ENCODE data around the gene LAPTM4A.

The LAPTM4A gene

DNA sequence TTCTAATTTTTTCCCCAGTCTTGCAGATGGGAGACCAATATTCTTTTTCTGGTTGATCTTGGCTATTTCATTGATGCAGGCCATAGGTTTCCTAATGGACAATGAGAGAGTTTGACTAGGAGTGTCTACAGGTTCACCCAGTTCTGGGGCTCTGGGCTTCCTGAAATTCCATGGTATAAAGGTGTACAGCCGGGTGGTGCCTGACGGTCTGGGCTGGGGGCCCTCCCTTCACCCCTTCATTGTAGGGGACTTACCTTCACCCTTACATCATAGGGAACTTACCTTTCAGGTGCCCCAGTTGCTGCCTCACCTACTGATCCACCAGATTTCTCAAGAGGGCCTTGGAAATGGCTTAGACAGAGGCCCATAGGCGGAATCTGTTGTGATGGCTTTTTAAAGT, 13.0 kb upstream of the LAPTM4A start:
- TF ChIP-seq, protein P1, sequence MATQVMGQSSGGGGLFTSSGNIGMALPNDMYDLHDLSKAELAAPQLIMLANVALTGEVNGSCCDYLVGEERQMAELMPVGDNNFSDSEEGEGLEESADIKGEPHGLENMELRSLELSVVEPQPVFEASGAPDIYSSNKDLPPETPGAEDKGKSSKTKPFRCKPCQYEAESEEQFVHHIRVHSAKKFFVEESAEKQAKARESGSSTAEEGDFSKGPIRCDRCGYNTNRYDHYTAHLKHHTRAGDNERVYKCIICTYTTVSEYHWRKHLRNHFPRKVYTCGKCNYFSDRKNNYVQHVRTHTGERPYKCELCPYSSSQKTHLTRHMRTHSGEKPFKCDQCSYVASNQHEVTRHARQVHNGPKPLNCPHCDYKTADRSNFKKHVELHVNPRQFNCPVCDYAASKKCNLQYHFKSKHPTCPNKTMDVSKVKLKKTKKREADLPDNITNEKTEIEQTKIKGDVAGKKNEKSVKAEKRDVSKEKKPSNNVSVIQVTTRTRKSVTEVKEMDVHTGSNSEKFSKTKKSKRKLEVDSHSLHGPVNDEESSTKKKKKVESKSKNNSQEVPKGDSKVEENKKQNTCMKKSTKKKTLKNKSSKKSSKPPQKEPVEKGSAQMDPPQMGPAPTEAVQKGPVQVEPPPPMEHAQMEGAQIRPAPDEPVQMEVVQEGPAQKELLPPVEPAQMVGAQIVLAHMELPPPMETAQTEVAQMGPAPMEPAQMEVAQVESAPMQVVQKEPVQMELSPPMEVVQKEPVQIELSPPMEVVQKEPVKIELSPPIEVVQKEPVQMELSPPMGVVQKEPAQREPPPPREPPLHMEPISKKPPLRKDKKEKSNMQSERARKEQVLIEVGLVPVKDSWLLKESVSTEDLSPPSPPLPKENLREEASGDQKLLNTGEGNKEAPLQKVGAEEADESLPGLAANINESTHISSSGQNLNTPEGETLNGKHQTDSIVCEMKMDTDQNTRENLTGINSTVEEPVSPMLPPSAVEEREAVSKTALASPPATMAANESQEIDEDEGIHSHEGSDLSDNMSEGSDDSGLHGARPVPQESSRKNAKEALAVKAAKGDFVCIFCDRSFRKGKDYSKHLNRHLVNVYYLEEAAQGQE (IDR thresholded peaks at IDR 0.05; ENCODE audit: low read depth): no peak
- no peak for TF ChIP-seq EGR1 (IDR thresholded peaks at IDR 0.05)
- TF ChIP-seq CREB1 (IDR thresholded peaks at IDR 0.05; ENCODE audit: low read depth): no peak
- no peak for TF ChIP-seq RAD21 (IDR thresholded peaks at IDR 0.05; ENCODE audit: low read depth)
- TF ChIP-seq TCF12 (IDR thresholded peaks at IDR 0.05; ENCODE audit: low read depth): no peak
- TF ChIP-seq EP300 (IDR thresholded peaks at IDR 0.05; ENCODE audit: borderline replicate concordance): no peak
- no peak for TF ChIP-seq YY1 (IDR thresholded peaks at IDR 0.05; ENCODE audit: low read depth)
- no peak for TF ChIP-seq TEAD4 (IDR thresholded peaks at IDR 0.05)
- no peak for TF ChIP-seq CEBPB (IDR thresholded peaks at IDR 0.05)
- TF ChIP-seq, protein P2, sequence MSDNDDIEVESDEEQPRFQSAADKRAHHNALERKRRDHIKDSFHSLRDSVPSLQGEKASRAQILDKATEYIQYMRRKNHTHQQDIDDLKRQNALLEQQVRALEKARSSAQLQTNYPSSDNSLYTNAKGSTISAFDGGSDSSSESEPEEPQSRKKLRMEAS (IDR thresholded peaks at IDR 0.05): no peak
- TF ChIP-seq TAF1 (IDR thresholded peaks at IDR 0.05; ENCODE audit: low read depth): no peak
- TF ChIP-seq FOXM1 (IDR thresholded peaks at IDR 0.05; ENCODE audit: borderline replicate concordance, low read depth): no peak
- no peak for TF ChIP-seq NFIC (IDR thresholded peaks at IDR 0.05)
- TF ChIP-seq, protein P3, sequence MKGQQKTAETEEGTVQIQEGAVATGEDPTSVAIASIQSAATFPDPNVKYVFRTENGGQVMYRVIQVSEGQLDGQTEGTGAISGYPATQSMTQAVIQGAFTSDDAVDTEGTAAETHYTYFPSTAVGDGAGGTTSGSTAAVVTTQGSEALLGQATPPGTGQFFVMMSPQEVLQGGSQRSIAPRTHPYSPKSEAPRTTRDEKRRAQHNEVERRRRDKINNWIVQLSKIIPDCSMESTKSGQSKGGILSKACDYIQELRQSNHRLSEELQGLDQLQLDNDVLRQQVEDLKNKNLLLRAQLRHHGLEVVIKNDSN (IDR thresholded peaks at IDR 0.05): no peak
- no peak for TF ChIP-seq ZBTB7A (IDR thresholded peaks at IDR 0.05; ENCODE audit: low read depth)

GRCh38 chr2:20062615-20063545, 11.5 kb upstream of the LAPTM4A start:
- TF ChIP-seq CREB1 (IDR thresholded peaks at IDR 0.05; ENCODE audit: low read depth) (no peak), YY1 (IDR thresholded peaks at IDR 0.05; ENCODE audit: low read depth) (no peak), ZBTB7A (IDR thresholded peaks at IDR 0.05; ENCODE audit: low read depth) (no peak), EGR1 (IDR thresholded peaks at IDR 0.05) (no peak), TEAD4 (IDR thresholded peaks at IDR 0.05) (no peak), RAD21 (IDR thresholded peaks at IDR 0.05; ENCODE audit: low read depth) (no peak), EP300 (IDR thresholded peaks at IDR 0.05; ENCODE audit: borderline replicate concordance) (no peak), TAF1 (IDR thresholded peaks at IDR 0.05; ENCODE audit: low read depth) (no peak), TCF12 (IDR thresholded peaks at IDR 0.05; ENCODE audit: low read depth) (no peak), CEBPB (IDR thresholded peaks at IDR 0.05) (no peak), NFIC (IDR thresholded peaks at IDR 0.05) (no peak), FOXM1 (IDR thresholded peaks at IDR 0.05; ENCODE audit: borderline replicate concordance, low read depth) (no peak)
- TF ChIP-seq, protein P1 (IDR thresholded peaks at IDR 0.05; ENCODE audit: low read depth): no peak
- TF ChIP-seq, protein P2 (IDR thresholded peaks at IDR 0.05): no peak
- TF ChIP-seq, protein P3 (IDR thresholded peaks at IDR 0.05): no peak

DNA sequence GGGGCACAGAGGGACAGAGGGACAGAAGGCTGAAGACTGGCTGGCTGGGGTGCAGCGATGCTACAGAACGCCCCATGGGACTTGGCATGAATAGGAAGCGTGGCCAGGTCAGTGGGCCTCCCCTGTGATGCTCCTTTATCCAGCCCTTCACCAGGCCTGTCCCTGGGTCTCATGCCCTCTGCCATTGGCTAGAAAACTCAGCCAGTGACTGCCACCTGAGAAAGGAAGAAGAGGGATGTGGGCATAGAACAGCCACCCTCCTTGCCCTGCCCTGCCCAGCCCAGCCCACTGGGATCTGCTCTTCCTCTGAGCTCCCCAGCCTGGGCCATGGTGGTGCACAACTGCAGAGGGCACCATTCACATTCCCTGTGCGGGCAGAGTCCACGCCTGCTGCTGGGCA, 10.5 kb upstream of the LAPTM4A start:
- TF ChIP-seq RAD21 (IDR thresholded peaks at IDR 0.05; ENCODE audit: low read depth): no peak
- no peak for TF ChIP-seq CEBPB (IDR thresholded peaks at IDR 0.05)
- TF ChIP-seq, protein P2 (IDR thresholded peaks at IDR 0.05): no peak
- no peak for TF ChIP-seq ZBTB7A (IDR thresholded peaks at IDR 0.05; ENCODE audit: low read depth)
- TF ChIP-seq TCF12 (IDR thresholded peaks at IDR 0.05; ENCODE audit: low read depth): no peak

GRCh38 chr2:20061476-20061875, 10.0 kb upstream of the LAPTM4A start:
- TF ChIP-seq EGR1 (IDR thresholded peaks at IDR 0.05) (no peak), NFIC (IDR thresholded peaks at IDR 0.05) (no peak), EP300 (IDR thresholded peaks at IDR 0.05; ENCODE audit: borderline replicate concordance) (no peak)
- TF ChIP-seq, protein P2 (IDR thresholded peaks at IDR 0.05): no peak

DNA sequence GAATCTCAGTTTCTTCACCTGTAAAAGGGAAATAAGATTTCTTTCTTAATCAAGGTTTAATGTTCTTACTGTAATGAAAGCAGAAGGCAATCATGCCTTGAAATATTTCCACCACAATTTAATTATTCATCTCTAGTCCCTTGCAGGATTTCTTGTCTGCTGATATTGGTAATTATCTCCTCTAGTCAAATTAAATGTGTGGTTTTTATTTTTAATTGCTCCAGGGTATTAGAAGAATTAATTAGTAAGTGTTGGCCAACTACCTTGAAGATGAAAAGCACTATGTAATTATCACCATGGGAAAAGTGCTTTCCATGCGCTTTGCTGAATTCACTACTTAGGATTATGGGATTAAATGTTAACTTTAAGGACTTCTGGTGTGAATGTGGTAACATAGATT, 8.7 kb upstream of the LAPTM4A start:
- TF ChIP-seq NFIC (IDR thresholded peaks at IDR 0.05) (no peak), TCF12 (IDR thresholded peaks at IDR 0.05; ENCODE audit: low read depth) (no peak), FOXM1 (IDR thresholded peaks at IDR 0.05; ENCODE audit: borderline replicate concordance, low read depth) (no peak), YY1 (IDR thresholded peaks at IDR 0.05; ENCODE audit: low read depth) (no peak)
- TF ChIP-seq, protein P3 (IDR thresholded peaks at IDR 0.05): no peak
- TF ChIP-seq, protein P1 (IDR thresholded peaks at IDR 0.05; ENCODE audit: low read depth): no peak

Measured in Ishikawa (cell line).